HCT116 (cell line): ENCODE data around the gene CGNL1. TPM values are rescaled to one million over a fixed set of nuclear protein-coding genes. Genes with fewer than 3 reads are reported as not detected.

Experiments used
- ATAC-seq: fragments of 200-7000 bp; cut with Tn5 transposase; 2 replicates; pipeline ENCODE4 v1.9.1; 2020; ENCODE audit warnings: mild to moderate bottlenecking, moderate library complexity
- BruUV-seq: library from RNA; stranded (reverse); fragments of 400-500 nt; replicated peaks from 2 replicates; lab custom pipeline; 2021; lab: Mats Ljungman, UMichigan
- CTCF ChIA-PET: fragments of 300-600 bp; sonication (Branson Sonifier 250); formaldehyde crosslinking; loops from one replicate; lab custom pipeline; 2021; ENCODE audit warnings: antibody characterized with exemption; lab: Charles Lee
- POLR2A ChIA-PET: fragments of 300-600, 350-600 bp; sonication (Branson Sonifier 250); formaldehyde crosslinking; loops from one replicate; lab custom pipeline; 2021; ENCODE audit warnings: antibody characterized with exemption; lab: Charles Lee
- RAD21 ChIA-PET, 2 experiments: fragments of 300-600 bp; sonication (Branson Sonifier 250); formaldehyde crosslinking; loops; one replicate each; lab custom pipeline; 2023; ENCODE audit warnings: low total read pairs in 2 of 2; ENCODE audit not compliant: uncharacterized antibody in 2 of 2, unreplicated experiment in 2 of 2, low non-redundant PET in 1 of 2; lab: Charles Lee
- DNase-seq: peaks from one replicate; pipeline ENCODE4 v3.0.0-alpha.2; 2010; ENCODE audit warnings: low read depth, low spot score
- H2AFZ ChIP-seq: fragments of 200-600 bp; shearing (Covaris generic), sonication (generic); 2 replicates; pipeline ENCODE4 v1.6.1; 2017; ENCODE audit warnings: low read depth, mixed run types, mixed read lengths, antibody characterized with exemption, low read length; ENCODE audit not compliant: poor library complexity, severe bottlenecking
- H3K27ac ChIP-seq: 2 replicates; pipeline ENCODE4 v1.5.1; 2012; ENCODE audit warnings: low read depth, low read length
- H3K27me3 ChIP-seq: fragments of 200-600 bp; sonication (generic); 2 replicates; pipeline ENCODE4 v1.6.1; 2016; ENCODE audit warnings: mixed run types, low read length, mixed read lengths; ENCODE audit not compliant: insufficient read depth
- H3K36me3 ChIP-seq, 2 experiments: fragments of 200-500 bp in 1 of 2; fragments of 200-600 bp in 1 of 2; sonication (Bioruptor generic) in 1 of 2; sonication (generic) in 1 of 2; 2 replicates each; pipeline versions ENCODE4 v1.5.1 to v1.6.1; 2014 to 2016; ENCODE audit warnings: low read length in 2 of 2, inconsistent platforms in 1 of 2, mixed read lengths in 1 of 2, mixed run types in 1 of 2; ENCODE audit not compliant: insufficient read depth in 2 of 2, control insufficient read depth in 1 of 2
- H3K4me1 ChIP-seq, 2 experiments: fragments of 200-600 bp in 1 of 2; sonication (generic) in 1 of 2; 2 replicates each; pipeline versions ENCODE4 v1.5.1 to v1.6.1; 2012 to 2017; ENCODE audit warnings: low read length in 2 of 2, inconsistent platforms in 1 of 2, mild to moderate bottlenecking in 1 of 2, mixed read lengths in 1 of 2, mixed run types in 1 of 2, moderate library complexity in 1 of 2; ENCODE audit not compliant: insufficient read depth in 2 of 2, control insufficient read depth in 1 of 2
- H3K4me2 ChIP-seq: fragments of 200-600 bp; sonication (generic); 2 replicates; pipeline ENCODE4 v1.6.1; 2017; ENCODE audit warnings: mixed run types, low read length, mixed read lengths
- H3K4me3 ChIP-seq, 2 experiments: fragments of 200-600 bp in 1 of 2; sonication (generic) in 1 of 2; replicated peaks in 1 of 2; 2 replicates each; pipeline ENCODE4 v1.5.1; 2011 to 2016; ENCODE audit warnings: low read length in 2 of 2, control low read depth in 1 of 2, low read depth in 1 of 2, mild to moderate bottlenecking in 1 of 2, mixed read lengths in 1 of 2, mixed run types in 1 of 2
- H3K79me2 ChIP-seq: fragments of 200-600 bp; sonication (generic); 2 replicates; pipeline ENCODE4 v1.6.1; 2017; ENCODE audit warnings: mild to moderate bottlenecking, mixed run types, low read length, moderate library complexity, mixed read lengths; ENCODE audit not compliant: insufficient read depth
- H3K9ac ChIP-seq: fragments of 200-600 bp; sonication (generic); 2 replicates; pipeline ENCODE4 v1.6.1; 2016; ENCODE audit warnings: low read length, mixed read lengths
- H3K9me2 ChIP-seq: fragments of 200-600 bp; sonication (generic), shearing (Covaris generic); 2 replicates; pipeline ENCODE4 v1.6.1; 2017; ENCODE audit warnings: mixed run types, mild to moderate bottlenecking, moderate library complexity; ENCODE audit not compliant: insufficient read depth
- H3K9me3 ChIP-seq, 2 experiments: fragments of 200-500 bp in 1 of 2; fragments of 200-600 bp in 1 of 2; sonication (Bioruptor generic) in 1 of 2; sonication (generic) in 1 of 2; 2 replicates each; pipeline ENCODE4 v1.6.1; 2014 to 2017; ENCODE audit warnings: low read length in 2 of 2, mixed read lengths in 2 of 2, inconsistent platforms in 1 of 2, low read depth in 1 of 2, mild to moderate bottlenecking in 1 of 2, mixed run types in 1 of 2, moderate library complexity in 1 of 2; ENCODE audit not compliant: control insufficient read depth in 1 of 2, insufficient read depth in 1 of 2
- H4K20me1 ChIP-seq: fragments of 200-600 bp; sonication (generic), shearing (Covaris generic); 2 replicates; pipeline ENCODE4 v1.6.1; 2017; ENCODE audit warnings: mixed run types, mild to moderate bottlenecking, moderate library complexity; ENCODE audit not compliant: insufficient read depth
- ATF3 ChIP-seq: IDR thresholded peaks from 2 replicates; pipeline ENCODE4 v1.6.1; 2012
- CBX3 ChIP-seq: IDR thresholded peaks from 2 replicates; pipeline ENCODE4 v1.6.1; 2012; ENCODE audit warnings: low read depth
- EGR1 ChIP-seq: IDR thresholded peaks from 2 replicates; pipeline ENCODE4 v1.6.1; 2012; ENCODE audit warnings: low read depth
- EZH2phosphoT487 ChIP-seq: fragments of 200-600 bp; IDR thresholded peaks from 2 replicates; pipeline ENCODE4 v1.6.1; 2018; ENCODE audit warnings: antibody characterized with exemption, borderline replicate concordance
- FOSL1 ChIP-seq: IDR thresholded peaks from 2 replicates; pipeline ENCODE4 v1.6.1; 2012; ENCODE audit warnings: low read depth
- POLR2A ChIP-seq: IDR thresholded peaks from 2 replicates; pipeline ENCODE4 v1.7.0; 2011; ENCODE audit warnings: borderline replicate concordance; ENCODE audit not compliant: insufficient read depth, insufficient read length; ENCODE audit errors: extremely low read depth
- RAD21 ChIP-seq: IDR thresholded peaks from 2 replicates; pipeline ENCODE4 v1.6.1; 2012; ENCODE audit warnings: low read depth, mild to moderate bottlenecking
- SIN3A ChIP-seq: IDR thresholded peaks from 2 replicates; pipeline ENCODE4 v1.6.1; 2012; ENCODE audit warnings: low read depth
- SRF ChIP-seq: IDR thresholded peaks from 2 replicates; pipeline ENCODE4 v1.6.1; 2012; ENCODE audit warnings: low read depth
- TCF7L2 ChIP-seq: IDR thresholded peaks from 2 replicates; pipeline ENCODE4 v1.7.0; 2011; ENCODE audit warnings: borderline replicate concordance, inconsistent platforms; ENCODE audit not compliant: insufficient read depth, insufficient read length; ENCODE audit errors: extremely low read depth
- YY1 ChIP-seq: IDR thresholded peaks from 2 replicates; pipeline ENCODE4 v1.6.1; 2011; ENCODE audit warnings: low read length, low read depth, moderate library complexity, mild to moderate bottlenecking; ENCODE audit not compliant: insufficient replicate concordance; ENCODE audit errors: extremely low read depth
- ZFX ChIP-seq: fragments of 450-650 bp; IDR thresholded peaks from 2 replicates; pipeline ENCODE4 v1.6.1; 2017
- ZNF274 ChIP-seq: fragments of 200-500 bp; sonication (Bioruptor generic); IDR thresholded peaks from 2 replicates; pipeline ENCODE4 v1.6.1; 2014; ENCODE audit warnings: mild to moderate bottlenecking, low read depth, low read length, inconsistent platforms
- intact Hi-C: fragments of 100-400 bp; cut with micrococcal nuclease; formaldehyde crosslinking; loops from 2 replicates; pipeline ENCODE4 v1.10.0; 2022
- total RNA-seq: library from RNA; stranded (reverse); gene quantifications from one replicate; pipeline ENCODE4 v1.2.1, GENCODE V29; 2021; ENCODE audit not compliant: unreplicated experiment
- TF ChIP-seq, protein P1 (sequence below): IDR thresholded peaks from 2 replicates; pipeline ENCODE4 v1.6.1; 2012; ENCODE audit warnings: low read depth
- TF ChIP-seq, protein P2 (sequence below): IDR thresholded peaks from 2 replicates; pipeline ENCODE4 v1.6.1; 2011; ENCODE audit warnings: mild to moderate bottlenecking, low read length, moderate library complexity; ENCODE audit not compliant: insufficient replicate concordance; ENCODE audit errors: extremely low read depth
- TF ChIP-seq, protein P3 (sequence below), 3 experiments: fragments of 200-600 bp in 1 of 3; sonication (generic) in 1 of 3; IDR thresholded peaks in 2 of 3; conservative IDR thresholded peaks in 1 of 3; 2 replicates each; pipeline ENCODE4 v1.5.1; 2012 to 2017; ENCODE audit warnings: low read depth in 2 of 3, low read length in 2 of 3, antibody characterized with exemption in 1 of 3, borderline replicate concordance in 1 of 3, control low read depth in 1 of 3, mild to moderate bottlenecking in 1 of 3, mixed read lengths in 1 of 3, mixed run types in 1 of 3, moderate library complexity in 1 of 3; ENCODE audit not compliant: insufficient read depth in 1 of 3

CGNL1 gene
- total RNA-seq, 1 experiment from 2014 or later, result 2.2 TPM

DNA sequence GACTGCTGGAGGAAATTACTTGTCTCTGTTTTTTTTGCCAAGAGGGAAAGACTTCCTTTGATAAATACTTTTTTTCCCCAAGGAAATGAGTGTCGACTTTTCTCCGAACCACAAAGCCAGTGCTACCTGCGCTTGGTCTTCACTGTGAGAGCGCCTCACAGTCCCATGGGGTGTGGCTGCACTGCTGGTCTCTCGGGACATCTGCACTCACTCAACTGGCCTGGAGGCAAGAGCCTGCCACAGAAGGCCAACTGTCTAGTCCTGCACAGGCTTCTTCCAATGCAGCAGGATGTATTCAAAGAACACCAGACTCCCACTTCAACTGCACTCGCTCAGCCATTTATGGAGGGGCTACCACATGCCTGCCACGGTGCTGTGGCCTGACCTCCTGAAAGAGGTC is 40.6 kb upstream of the CGNL1 start:
- no peaks in the 10 kb centered on the region for H4K20me1 ChIP-seq
- no peaks in the 10 kb centered on the region for H3K79me2 ChIP-seq
- ChIA-PET CTCF (interaction anchor here (1.4 kb wide), 1 partner anchor 192 kb away, joined by 3 read pairs; no protein-coding TSS in a partner anchor), POLR2A (no interaction called here), RAD21 (no interaction called here)
- H2AFZ ChIP-seq, result no peak overlapping the region
- DNase-seq, result no peak
- H3K9ac ChIP-seq, result no peak overlapping the region
- H3K4me2 ChIP-seq, result no peak overlapping the region
- no peak overlapping the region for H3K27ac ChIP-seq
- H3K4me3 ChIP-seq, result no peak overlapping the region
- intact Hi-C loops, result no loop called here
- H3K36me3 ChIP-seq, result no peaks in the 10 kb centered on the region
- peaks cover 5 to 17% of the 10 kb centered on the region in 2 experiments; a peak in 3 of 4 replicates for H3K4me1 ChIP-seq
- BruUV-seq, result no TSS peak
- no peaks in the 10 kb centered on the region for H3K9me3 ChIP-seq
- no peak for TF ChIP-seq EGR1
- TF ChIP-seq ATF3, result no peak
- no peak for TF ChIP-seq SRF
- TF ChIP-seq, protein P1, sequence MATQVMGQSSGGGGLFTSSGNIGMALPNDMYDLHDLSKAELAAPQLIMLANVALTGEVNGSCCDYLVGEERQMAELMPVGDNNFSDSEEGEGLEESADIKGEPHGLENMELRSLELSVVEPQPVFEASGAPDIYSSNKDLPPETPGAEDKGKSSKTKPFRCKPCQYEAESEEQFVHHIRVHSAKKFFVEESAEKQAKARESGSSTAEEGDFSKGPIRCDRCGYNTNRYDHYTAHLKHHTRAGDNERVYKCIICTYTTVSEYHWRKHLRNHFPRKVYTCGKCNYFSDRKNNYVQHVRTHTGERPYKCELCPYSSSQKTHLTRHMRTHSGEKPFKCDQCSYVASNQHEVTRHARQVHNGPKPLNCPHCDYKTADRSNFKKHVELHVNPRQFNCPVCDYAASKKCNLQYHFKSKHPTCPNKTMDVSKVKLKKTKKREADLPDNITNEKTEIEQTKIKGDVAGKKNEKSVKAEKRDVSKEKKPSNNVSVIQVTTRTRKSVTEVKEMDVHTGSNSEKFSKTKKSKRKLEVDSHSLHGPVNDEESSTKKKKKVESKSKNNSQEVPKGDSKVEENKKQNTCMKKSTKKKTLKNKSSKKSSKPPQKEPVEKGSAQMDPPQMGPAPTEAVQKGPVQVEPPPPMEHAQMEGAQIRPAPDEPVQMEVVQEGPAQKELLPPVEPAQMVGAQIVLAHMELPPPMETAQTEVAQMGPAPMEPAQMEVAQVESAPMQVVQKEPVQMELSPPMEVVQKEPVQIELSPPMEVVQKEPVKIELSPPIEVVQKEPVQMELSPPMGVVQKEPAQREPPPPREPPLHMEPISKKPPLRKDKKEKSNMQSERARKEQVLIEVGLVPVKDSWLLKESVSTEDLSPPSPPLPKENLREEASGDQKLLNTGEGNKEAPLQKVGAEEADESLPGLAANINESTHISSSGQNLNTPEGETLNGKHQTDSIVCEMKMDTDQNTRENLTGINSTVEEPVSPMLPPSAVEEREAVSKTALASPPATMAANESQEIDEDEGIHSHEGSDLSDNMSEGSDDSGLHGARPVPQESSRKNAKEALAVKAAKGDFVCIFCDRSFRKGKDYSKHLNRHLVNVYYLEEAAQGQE, result no peak
- no peak for TF ChIP-seq CBX3
- TF ChIP-seq YY1, result no peak
- no peak for TF ChIP-seq FOSL1
- TF ChIP-seq ZFX, result no peak
- no peak for TF ChIP-seq EZH2phosphoT487
- no peak for TF ChIP-seq POLR2A
- TF ChIP-seq RAD21, result no peak
- no peak for TF ChIP-seq SIN3A
- TF ChIP-seq, protein P2, sequence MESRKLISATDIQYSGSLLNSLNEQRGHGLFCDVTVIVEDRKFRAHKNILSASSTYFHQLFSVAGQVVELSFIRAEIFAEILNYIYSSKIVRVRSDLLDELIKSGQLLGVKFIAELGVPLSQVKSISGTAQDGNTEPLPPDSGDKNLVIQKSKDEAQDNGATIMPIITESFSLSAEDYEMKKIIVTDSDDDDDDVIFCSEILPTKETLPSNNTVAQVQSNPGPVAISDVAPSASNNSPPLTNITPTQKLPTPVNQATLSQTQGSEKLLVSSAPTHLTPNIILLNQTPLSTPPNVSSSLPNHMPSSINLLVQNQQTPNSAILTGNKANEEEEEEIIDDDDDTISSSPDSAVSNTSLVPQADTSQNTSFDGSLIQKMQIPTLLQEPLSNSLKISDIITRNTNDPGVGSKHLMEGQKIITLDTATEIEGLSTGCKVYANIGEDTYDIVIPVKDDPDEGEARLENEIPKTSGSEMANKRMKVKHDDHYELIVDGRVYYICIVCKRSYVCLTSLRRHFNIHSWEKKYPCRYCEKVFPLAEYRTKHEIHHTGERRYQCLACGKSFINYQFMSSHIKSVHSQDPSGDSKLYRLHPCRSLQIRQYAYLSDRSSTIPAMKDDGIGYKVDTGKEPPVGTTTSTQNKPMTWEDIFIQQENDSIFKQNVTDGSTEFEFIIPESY, result no peak
- no peak for TF ChIP-seq TCF7L2
- TF ChIP-seq ZNF274, result no peak
- TF ChIP-seq, protein P3, sequence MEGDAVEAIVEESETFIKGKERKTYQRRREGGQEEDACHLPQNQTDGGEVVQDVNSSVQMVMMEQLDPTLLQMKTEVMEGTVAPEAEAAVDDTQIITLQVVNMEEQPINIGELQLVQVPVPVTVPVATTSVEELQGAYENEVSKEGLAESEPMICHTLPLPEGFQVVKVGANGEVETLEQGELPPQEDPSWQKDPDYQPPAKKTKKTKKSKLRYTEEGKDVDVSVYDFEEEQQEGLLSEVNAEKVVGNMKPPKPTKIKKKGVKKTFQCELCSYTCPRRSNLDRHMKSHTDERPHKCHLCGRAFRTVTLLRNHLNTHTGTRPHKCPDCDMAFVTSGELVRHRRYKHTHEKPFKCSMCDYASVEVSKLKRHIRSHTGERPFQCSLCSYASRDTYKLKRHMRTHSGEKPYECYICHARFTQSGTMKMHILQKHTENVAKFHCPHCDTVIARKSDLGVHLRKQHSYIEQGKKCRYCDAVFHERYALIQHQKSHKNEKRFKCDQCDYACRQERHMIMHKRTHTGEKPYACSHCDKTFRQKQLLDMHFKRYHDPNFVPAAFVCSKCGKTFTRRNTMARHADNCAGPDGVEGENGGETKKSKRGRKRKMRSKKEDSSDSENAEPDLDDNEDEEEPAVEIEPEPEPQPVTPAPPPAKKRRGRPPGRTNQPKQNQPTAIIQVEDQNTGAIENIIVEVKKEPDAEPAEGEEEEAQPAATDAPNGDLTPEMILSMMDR (IDR thresholded peaks at IDR 0.05 in 2 of 3, conservative IDR thresholded peaks at IDR 0.05 in 1 of 3; ENCODE audit: borderline replicate concordance in 1 of 3, insufficient read depth in 1 of 3, low read depth in 2 of 3, low read length in 2 of 3), result no peak
- H3K27me3 ChIP-seq, result no peaks in the 10 kb centered on the region
- no peaks in the 10 kb centered on the region for H3K9me2 ChIP-seq
- ATAC-seq, result no peak
